ENCODE data around the gene MCC.
A peak's percentile ranks its signal among the peaks of the same experiment; 100 is the strongest.

The MCC gene

DNA sequence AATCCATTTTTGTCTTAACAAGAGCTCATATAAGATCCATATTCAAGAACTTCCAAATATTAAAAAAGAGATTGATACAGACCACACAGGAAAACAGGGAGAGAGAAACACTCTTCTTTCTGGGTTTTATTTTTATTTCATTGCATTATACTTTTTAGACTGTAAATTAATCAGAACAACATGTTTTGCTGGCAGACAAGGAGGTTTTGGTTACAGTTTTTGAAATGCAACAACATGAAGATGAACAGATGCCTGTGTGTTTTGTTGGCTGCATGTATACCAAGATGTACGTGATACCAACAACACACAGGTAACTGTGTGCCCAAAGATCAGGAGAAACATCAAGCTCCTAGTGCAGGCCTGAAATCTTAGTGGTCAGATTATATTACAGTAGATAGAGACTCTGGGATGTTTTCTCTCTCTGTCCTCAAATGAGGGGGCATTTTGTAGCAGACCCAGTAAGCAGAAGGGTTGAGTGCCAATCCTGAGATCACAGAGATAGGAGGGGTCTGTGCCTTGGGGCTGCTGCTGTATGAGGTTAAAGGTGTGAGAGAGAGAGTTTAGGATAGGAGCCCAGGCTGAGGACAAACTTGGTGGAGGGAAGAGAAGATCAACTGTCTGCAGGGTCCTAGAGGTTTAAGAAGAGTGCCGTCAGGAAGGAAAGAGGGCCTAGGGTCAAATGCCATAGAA lies 359.5 kb downstream of the MCC start:
- H3K4me1 Mint-ChIP-seq, result peaks cover 53% of the 10 kb centered on the region
- H3K36me3 Mint-ChIP-seq (ENCODE audit: low read depth), result peaks cover 27% of the 10 kb centered on the region

DNA sequence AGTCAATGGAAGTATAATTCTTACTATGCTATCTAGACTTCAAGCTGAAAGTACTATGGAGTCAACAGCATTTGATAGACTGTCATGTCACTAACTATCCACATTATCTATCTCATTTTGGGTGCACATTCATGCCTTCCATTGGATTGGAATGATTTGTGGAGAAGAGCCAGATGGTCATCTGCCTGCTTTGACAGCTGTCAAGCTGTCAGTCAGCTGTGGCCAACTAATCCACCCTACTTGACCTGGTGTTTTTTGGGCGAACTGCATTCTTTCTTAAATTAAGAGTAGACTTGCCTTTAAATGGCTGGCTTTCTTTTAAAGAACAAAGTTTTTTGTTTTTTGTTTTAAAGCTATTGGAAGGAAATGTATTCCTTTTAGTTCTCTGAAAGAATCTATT lies 360.2 kb downstream of the MCC start:
- H3K27ac Mint-ChIP-seq, result peak overlapping the region in 2 of 3 experiments; percentile 26 to 58
- peaks cover 54% of the 10 kb centered on the region for H3K4me1 Mint-ChIP-seq
- TF ChIP-seq, protein P1, sequence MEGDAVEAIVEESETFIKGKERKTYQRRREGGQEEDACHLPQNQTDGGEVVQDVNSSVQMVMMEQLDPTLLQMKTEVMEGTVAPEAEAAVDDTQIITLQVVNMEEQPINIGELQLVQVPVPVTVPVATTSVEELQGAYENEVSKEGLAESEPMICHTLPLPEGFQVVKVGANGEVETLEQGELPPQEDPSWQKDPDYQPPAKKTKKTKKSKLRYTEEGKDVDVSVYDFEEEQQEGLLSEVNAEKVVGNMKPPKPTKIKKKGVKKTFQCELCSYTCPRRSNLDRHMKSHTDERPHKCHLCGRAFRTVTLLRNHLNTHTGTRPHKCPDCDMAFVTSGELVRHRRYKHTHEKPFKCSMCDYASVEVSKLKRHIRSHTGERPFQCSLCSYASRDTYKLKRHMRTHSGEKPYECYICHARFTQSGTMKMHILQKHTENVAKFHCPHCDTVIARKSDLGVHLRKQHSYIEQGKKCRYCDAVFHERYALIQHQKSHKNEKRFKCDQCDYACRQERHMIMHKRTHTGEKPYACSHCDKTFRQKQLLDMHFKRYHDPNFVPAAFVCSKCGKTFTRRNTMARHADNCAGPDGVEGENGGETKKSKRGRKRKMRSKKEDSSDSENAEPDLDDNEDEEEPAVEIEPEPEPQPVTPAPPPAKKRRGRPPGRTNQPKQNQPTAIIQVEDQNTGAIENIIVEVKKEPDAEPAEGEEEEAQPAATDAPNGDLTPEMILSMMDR (IDR thresholded peaks at IDR 0.05; ENCODE audit: unreplicated experiment in 3 of 3), result no peak
- H3K36me3 Mint-ChIP-seq (ENCODE audit: low read depth), result peaks cover 32% of the 10 kb centered on the region
- H3K9me3 Mint-ChIP-seq, result peaks cover 7% of the 10 kb centered on the region
- H3K4me3 Mint-ChIP-seq, result no peak overlapping the region
- no peaks in the 10 kb centered on the region for H3K27me3 Mint-ChIP-seq (ENCODE audit: low read depth)

More for the DNA sequence above, 359.5 kb downstream of the MCC start:
- Mint-ChIP-seq H3K9me3 (peaks cover 7% of the 10 kb centered on the region), H3K27ac (peak overlapping the region in 2 of 3 experiments; percentile 23 to 58), H3K4me3 (no peak overlapping the region), H3K27me3 (ENCODE audit: low read depth) (no peaks in the 10 kb centered on the region)
- TF ChIP-seq, protein P1 (IDR thresholded peaks at IDR 0.05; ENCODE audit: unreplicated experiment in 3 of 3), result no peak

DNA sequence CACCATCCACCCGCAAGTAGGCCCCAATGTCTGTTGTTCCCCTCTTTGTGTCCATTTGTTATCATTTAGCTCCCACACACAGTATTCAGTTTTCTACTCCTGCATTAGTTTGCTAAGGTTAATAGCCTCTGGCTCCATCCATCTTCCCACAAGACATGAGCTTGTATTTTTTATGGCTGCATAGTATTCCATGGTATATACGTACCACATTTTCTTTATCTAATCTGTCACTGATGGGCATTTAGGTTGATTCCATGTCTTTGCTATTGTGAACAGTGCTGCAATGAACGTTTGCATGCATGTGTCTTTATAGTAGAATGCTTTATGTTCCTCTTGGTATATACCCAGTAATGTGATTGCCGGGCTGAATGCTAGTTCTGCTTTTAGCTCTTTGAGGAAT lies 361.2 kb downstream of the MCC start:
- no peak overlapping the region for H3K27ac Mint-ChIP-seq
- peaks cover 32% of the 10 kb centered on the region for H3K36me3 Mint-ChIP-seq (ENCODE audit: low read depth)
- H3K4me1 Mint-ChIP-seq, result peaks cover 51% of the 10 kb centered on the region
- H3K9me3 Mint-ChIP-seq, result peaks cover 7% of the 10 kb centered on the region
- TF ChIP-seq, protein P1 (IDR thresholded peaks at IDR 0.05; ENCODE audit: unreplicated experiment in 3 of 3), result no peak
- H3K27me3 Mint-ChIP-seq (ENCODE audit: low read depth), result no peaks in the 10 kb centered on the region
- no peak overlapping the region for H3K4me3 Mint-ChIP-seq

DNA sequence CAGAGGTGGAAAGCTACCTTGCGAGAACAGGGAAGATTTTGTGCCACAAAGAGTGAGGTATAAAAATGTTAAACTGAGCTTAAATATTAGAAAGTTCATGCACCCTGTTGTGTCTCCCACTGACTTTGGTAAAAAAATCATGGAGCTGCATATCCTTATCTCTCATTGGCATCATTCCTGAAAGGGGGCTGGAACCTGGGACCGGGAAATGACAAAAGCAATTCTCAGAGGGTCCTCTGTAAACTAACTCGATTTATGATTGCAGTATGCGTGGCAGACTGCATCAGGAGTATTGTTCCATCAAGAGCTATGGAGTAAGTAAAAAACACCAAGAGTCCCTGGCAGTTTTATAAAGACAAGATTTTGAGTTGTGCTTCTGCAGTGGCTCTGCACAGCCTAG lies 362.9 kb downstream of the MCC start:
- peaks cover 43% of the 10 kb centered on the region for H3K4me1 Mint-ChIP-seq
- TF ChIP-seq, protein P1 (IDR thresholded peaks at IDR 0.05; ENCODE audit: unreplicated experiment in 3 of 3), result no peak
- peak overlapping the region; percentile 72 to 89 (median 86) for H3K27ac Mint-ChIP-seq
- H3K4me3 Mint-ChIP-seq, result no peak overlapping the region
- peaks cover 7% of the 10 kb centered on the region for H3K9me3 Mint-ChIP-seq
- peaks cover 26% of the 10 kb centered on the region for H3K36me3 Mint-ChIP-seq (ENCODE audit: low read depth)
- H3K27me3 Mint-ChIP-seq (ENCODE audit: low read depth), result no peaks in the 10 kb centered on the region

DNA sequence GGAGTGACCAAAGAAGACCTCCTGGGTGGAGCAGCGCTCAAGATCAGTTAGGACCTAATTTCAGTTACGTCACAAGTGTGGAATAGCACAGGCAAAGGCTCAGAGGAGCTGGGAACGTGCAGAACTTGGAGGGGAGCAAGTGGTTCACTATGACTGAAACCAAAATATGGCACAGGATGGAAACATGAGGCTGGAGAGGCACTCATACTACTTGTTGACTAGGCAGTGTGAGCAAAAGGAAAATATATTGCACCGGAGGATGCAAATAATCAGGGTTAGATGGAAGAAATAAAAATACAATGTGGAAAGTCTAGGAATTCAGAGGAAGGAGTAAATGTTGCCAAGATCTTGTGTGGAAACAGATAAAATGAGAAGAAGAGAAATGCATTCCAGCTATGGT lies 363.3 kb downstream of the MCC start:
- Mint-ChIP-seq H3K27ac (peak overlapping the region; percentile 72 to 89 (median 86)), H3K27me3 (ENCODE audit: low read depth) (no peaks in the 10 kb centered on the region), H3K9me3 (peaks cover 7% of the 10 kb centered on the region), H3K36me3 (ENCODE audit: low read depth) (peaks cover 26% of the 10 kb centered on the region), H3K4me1 (peaks cover 43% of the 10 kb centered on the region), H3K4me3 (peak overlapping the region in 1 of 3 experiments; percentile 0)
- TF ChIP-seq, protein P1 (IDR thresholded peaks at IDR 0.05; ENCODE audit: unreplicated experiment in 3 of 3), result no peak

DNA sequence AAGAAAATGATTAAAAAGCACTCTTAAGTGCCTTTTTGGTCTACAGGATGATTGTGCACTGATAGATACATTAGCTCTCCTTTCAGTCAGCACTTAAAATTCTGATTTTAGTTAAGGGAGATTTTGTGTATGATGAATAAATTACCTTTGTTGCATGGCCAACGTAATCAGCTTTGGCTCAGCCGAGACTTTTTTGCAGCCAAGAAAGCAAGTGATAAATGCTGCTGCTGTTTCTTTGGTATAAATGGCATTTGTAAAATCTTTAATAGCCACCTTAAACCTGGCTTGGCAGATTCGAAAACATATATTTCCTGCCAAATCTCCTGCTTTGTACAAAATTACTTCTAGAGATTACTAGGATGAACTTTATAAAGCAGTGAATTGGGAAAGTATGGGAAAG lies 364.0 kb downstream of the MCC start:
- peaks cover 5% of the 10 kb centered on the region for H3K9me3 Mint-ChIP-seq
- H3K4me3 Mint-ChIP-seq, result no peak overlapping the region
- H3K36me3 Mint-ChIP-seq (ENCODE audit: low read depth), result peaks cover 25% of the 10 kb centered on the region
- TF ChIP-seq, protein P1 (IDR thresholded peaks at IDR 0.05; ENCODE audit: unreplicated experiment in 3 of 3), result no peak
- no peaks in the 10 kb centered on the region for H3K27me3 Mint-ChIP-seq (ENCODE audit: low read depth)
- peaks cover 42% of the 10 kb centered on the region for H3K4me1 Mint-ChIP-seq
- H3K27ac Mint-ChIP-seq, result peak overlapping the region; percentile 86 to 89 (median 89)

Data from nephron (organoid).